ENCODE results near the gene ABCC4. TPM values are rescaled to one million over a fixed set of nuclear protein-coding genes. Genes with fewer than 3 reads are reported as not detected.

The ABCC4 gene
- total RNA-seq, 1 donor from 2014 or later, result 10.6 TPM

DNA sequence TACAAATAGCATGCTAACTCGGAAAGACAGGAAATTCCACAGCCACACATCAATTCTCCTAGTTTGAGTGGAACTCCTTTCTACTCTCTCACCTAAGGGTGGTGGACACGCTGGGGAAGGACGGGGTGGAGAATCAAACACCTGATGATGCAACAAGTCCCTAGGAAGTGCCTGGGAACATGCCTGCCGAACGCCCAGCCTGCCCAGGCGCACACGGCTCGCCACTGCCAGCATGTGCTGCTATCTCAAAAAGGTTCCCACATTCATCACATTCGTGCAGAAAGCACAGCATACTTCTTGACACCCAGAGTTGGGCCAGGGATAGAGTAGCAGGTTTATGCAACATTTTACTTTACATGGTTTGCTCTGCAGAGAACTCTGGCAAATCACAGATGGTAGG is 164.6 kb downstream of the ABCC4 start:
- Mint-ChIP-seq H3K4me3 (ENCODE audit: unreplicated experiment) (no peak overlapping the region), H3K27ac (ENCODE audit: unreplicated experiment) (no peak overlapping the region), H3K4me1 (ENCODE audit: low read depth) (peaks cover 8% of the 10 kb centered on the region), H3K9me3 (ENCODE audit: low read depth) (no peaks in the 10 kb centered on the region), H3K36me3 (ENCODE audit: low read depth) (peaks cover 9% of the 10 kb centered on the region), H3K27me3 (ENCODE audit: low read depth) (no peaks in the 10 kb centered on the region)
- TF ChIP-seq, protein P1, sequence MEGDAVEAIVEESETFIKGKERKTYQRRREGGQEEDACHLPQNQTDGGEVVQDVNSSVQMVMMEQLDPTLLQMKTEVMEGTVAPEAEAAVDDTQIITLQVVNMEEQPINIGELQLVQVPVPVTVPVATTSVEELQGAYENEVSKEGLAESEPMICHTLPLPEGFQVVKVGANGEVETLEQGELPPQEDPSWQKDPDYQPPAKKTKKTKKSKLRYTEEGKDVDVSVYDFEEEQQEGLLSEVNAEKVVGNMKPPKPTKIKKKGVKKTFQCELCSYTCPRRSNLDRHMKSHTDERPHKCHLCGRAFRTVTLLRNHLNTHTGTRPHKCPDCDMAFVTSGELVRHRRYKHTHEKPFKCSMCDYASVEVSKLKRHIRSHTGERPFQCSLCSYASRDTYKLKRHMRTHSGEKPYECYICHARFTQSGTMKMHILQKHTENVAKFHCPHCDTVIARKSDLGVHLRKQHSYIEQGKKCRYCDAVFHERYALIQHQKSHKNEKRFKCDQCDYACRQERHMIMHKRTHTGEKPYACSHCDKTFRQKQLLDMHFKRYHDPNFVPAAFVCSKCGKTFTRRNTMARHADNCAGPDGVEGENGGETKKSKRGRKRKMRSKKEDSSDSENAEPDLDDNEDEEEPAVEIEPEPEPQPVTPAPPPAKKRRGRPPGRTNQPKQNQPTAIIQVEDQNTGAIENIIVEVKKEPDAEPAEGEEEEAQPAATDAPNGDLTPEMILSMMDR (IDR thresholded peaks at IDR 0.05), result no peak
- no peak for DNase-seq (ENCODE audit: low spot score)

DNA sequence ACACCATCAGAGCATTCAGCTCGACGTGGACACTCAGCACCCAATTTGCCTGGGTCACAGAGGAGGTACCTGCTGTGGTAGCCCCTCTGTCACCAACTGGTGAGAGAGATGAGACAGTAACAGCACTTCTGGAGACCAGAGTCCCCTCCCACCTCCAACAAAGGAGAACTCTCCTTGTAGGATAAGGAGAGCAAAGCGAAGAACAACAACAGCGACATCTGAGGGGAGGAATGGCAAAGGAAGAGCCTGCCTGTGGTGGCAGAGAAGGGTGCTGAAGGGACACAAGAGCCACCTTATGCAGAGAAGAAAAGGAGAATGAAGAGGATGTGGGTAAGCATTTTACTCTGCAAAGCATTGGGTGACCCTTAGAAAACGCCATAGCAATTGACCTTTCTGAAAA is 167.8 kb downstream of the ABCC4 start:
- Mint-ChIP-seq H3K27me3 (ENCODE audit: low read depth) (no peaks in the 10 kb centered on the region), H3K4me1 (ENCODE audit: low read depth) (peaks cover 8% of the 10 kb centered on the region), H3K36me3 (ENCODE audit: low read depth) (peaks cover 6% of the 10 kb centered on the region), H3K27ac (ENCODE audit: unreplicated experiment) (no peak overlapping the region), H3K9me3 (ENCODE audit: low read depth) (no peaks in the 10 kb centered on the region), H3K4me3 (ENCODE audit: unreplicated experiment) (no peak overlapping the region)
- no peak for DNase-seq (ENCODE audit: low spot score)
- TF ChIP-seq, protein P1 (IDR thresholded peaks at IDR 0.05), result no peak

DNA sequence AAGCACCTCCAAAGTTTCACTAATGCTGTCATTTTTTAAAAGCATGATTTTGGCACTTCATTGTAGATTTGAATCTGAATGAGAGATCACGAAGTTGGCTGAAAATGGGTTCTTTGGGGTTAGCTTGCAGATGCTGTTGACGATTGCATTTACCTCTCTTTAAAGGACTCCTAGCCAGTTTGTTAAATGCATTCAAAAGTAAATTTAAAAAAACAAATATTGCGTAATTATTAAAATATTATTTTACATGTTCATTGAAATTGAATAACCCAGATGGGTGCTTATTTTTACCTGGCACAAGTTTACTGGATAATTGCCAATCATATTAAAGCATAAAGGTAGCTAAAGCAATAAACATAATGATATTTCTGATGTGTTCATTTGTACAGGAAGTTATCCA is 172.2 kb downstream of the ABCC4 start:
- TF ChIP-seq, protein P1 (IDR thresholded peaks at IDR 0.05), result no peak
- no peak overlapping the region for H3K4me3 Mint-ChIP-seq (ENCODE audit: unreplicated experiment)
- H3K27ac Mint-ChIP-seq (ENCODE audit: unreplicated experiment), result no peak overlapping the region
- H3K4me1 Mint-ChIP-seq (ENCODE audit: low read depth), result no peaks in the 10 kb centered on the region
- no peaks in the 10 kb centered on the region for H3K27me3 Mint-ChIP-seq (ENCODE audit: low read depth)
- peaks cover 6% of the 10 kb centered on the region for H3K36me3 Mint-ChIP-seq (ENCODE audit: low read depth)
- H3K9me3 Mint-ChIP-seq (ENCODE audit: low read depth), result no peaks in the 10 kb centered on the region
- DNase-seq (ENCODE audit: low spot score), result no peak

DNA sequence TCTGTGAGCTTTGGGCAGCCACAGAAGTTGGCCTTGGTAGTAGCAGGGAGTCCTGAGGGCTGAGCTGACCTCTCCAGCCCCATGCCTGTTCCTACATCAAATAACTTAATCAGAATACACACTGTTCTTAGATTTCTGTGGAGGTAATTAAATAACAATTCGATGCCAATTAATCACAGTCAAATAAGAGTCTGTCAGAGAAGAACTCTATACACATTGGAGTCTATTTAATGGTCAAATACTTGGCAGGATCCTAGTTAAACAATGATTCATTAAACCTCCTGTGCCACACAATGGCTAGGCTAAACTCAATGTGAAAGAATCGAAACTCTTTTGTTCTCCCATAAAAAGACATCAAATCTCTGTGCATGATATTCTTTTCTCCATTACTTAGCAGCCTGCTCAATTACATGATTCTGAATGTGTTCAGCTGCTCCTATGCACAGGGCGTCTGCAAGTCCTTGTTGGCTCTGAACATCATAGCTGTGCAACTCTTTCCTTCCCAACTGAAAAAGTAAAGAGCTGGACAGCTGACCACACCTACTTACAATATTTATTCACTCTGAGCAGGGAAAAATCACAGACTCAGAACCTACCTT is 173.1 kb downstream of the ABCC4 start:
- TF ChIP-seq, protein P1 (IDR thresholded peaks at IDR 0.05), result no peak
- no peak overlapping the region for H3K27ac Mint-ChIP-seq (ENCODE audit: unreplicated experiment)
- H3K36me3 Mint-ChIP-seq (ENCODE audit: low read depth), result peaks cover 6% of the 10 kb centered on the region
- H3K27me3 Mint-ChIP-seq (ENCODE audit: low read depth), result no peaks in the 10 kb centered on the region
- DNase-seq (ENCODE audit: low spot score), result no peak
- no peaks in the 10 kb centered on the region for H3K4me1 Mint-ChIP-seq (ENCODE audit: low read depth)
- no peak overlapping the region for H3K4me3 Mint-ChIP-seq (ENCODE audit: unreplicated experiment)
- H3K9me3 Mint-ChIP-seq (ENCODE audit: low read depth), result no peaks in the 10 kb centered on the region

DNA sequence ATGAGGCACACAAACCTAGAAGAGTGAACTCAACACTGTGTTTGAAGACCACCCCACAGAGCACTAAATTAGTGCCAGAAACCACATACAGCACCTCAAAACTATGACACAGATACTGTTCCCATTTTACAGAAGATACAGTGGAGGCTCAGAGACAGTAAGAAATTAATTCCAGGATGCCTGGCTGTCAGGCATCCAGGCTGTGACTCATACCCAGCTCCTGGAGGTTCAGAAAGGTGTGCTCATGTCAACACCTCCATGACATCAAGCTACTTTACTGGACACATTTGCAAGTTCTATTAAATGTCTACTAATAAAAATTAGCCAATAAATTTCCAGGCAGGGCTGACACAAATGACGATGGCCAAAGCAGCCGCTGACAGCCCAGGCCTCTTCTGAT is 176.3 kb downstream of the ABCC4 start:
- Mint-ChIP-seq H3K27me3 (ENCODE audit: low read depth) (no peaks in the 10 kb centered on the region), H3K4me1 (ENCODE audit: low read depth) (no peaks in the 10 kb centered on the region), H3K9me3 (ENCODE audit: low read depth) (no peaks in the 10 kb centered on the region), H3K4me3 (ENCODE audit: unreplicated experiment) (no peak overlapping the region), H3K36me3 (ENCODE audit: low read depth) (peaks cover 11% of the 10 kb centered on the region), H3K27ac (ENCODE audit: unreplicated experiment) (no peak overlapping the region)
- DNase-seq (ENCODE audit: low spot score), result no peak
- TF ChIP-seq, protein P1 (IDR thresholded peaks at IDR 0.05), result no peak
